HCT116 (cell line): Measurements from ENCODE around the gene PIP5KL1. TPM values are rescaled to one million over a fixed set of nuclear protein-coding genes. Genes with fewer than 3 reads are reported as not detected.

Experiments used
- ATAC-seq: fragments of 200-7000 bp; cut with Tn5 transposase; 2 replicates; pipeline ENCODE4 v1.9.1; 2020; ENCODE audit warnings: mild to moderate bottlenecking, moderate library complexity
- BruUV-seq: library from RNA; stranded (reverse); fragments of 400-500 nt; replicated peaks from 2 replicates; lab custom pipeline; 2021; lab: Mats Ljungman, UMichigan
- CTCF ChIA-PET: fragments of 300-600 bp; sonication (Branson Sonifier 250); formaldehyde crosslinking; loops from one replicate; lab custom pipeline; 2021; ENCODE audit warnings: antibody characterized with exemption; lab: Charles Lee
- POLR2A ChIA-PET: fragments of 300-600, 350-600 bp; sonication (Branson Sonifier 250); formaldehyde crosslinking; loops from one replicate; lab custom pipeline; 2021; ENCODE audit warnings: antibody characterized with exemption; lab: Charles Lee
- RAD21 ChIA-PET, 2 experiments: fragments of 300-600 bp; sonication (Branson Sonifier 250); formaldehyde crosslinking; loops; one replicate each; lab custom pipeline; 2023; ENCODE audit warnings: low total read pairs in 2 of 2; ENCODE audit not compliant: uncharacterized antibody in 2 of 2, unreplicated experiment in 2 of 2, low non-redundant PET in 1 of 2; lab: Charles Lee
- DNase-seq: peaks from one replicate; pipeline ENCODE4 v3.0.0-alpha.2; 2010; ENCODE audit warnings: low read depth, low spot score
- H2AFZ ChIP-seq: fragments of 200-600 bp; shearing (Covaris generic), sonication (generic); 2 replicates; pipeline ENCODE4 v1.6.1; 2017; ENCODE audit warnings: low read depth, mixed run types, mixed read lengths, antibody characterized with exemption, low read length; ENCODE audit not compliant: poor library complexity, severe bottlenecking
- H3K27ac ChIP-seq: 2 replicates; pipeline ENCODE4 v1.5.1; 2012; ENCODE audit warnings: low read depth, low read length
- H3K27me3 ChIP-seq: fragments of 200-600 bp; sonication (generic); 2 replicates; pipeline ENCODE4 v1.6.1; 2016; ENCODE audit warnings: mixed run types, low read length, mixed read lengths; ENCODE audit not compliant: insufficient read depth
- H3K36me3 ChIP-seq, 2 experiments: fragments of 200-500 bp in 1 of 2; fragments of 200-600 bp in 1 of 2; sonication (Bioruptor generic) in 1 of 2; sonication (generic) in 1 of 2; 2 replicates each; pipeline versions ENCODE4 v1.5.1 to v1.6.1; 2014 to 2016; ENCODE audit warnings: low read length in 2 of 2, inconsistent platforms in 1 of 2, mixed read lengths in 1 of 2, mixed run types in 1 of 2; ENCODE audit not compliant: insufficient read depth in 2 of 2, control insufficient read depth in 1 of 2
- H3K4me1 ChIP-seq, 2 experiments: fragments of 200-600 bp in 1 of 2; sonication (generic) in 1 of 2; 2 replicates each; pipeline versions ENCODE4 v1.5.1 to v1.6.1; 2012 to 2017; ENCODE audit warnings: low read length in 2 of 2, inconsistent platforms in 1 of 2, mild to moderate bottlenecking in 1 of 2, mixed read lengths in 1 of 2, mixed run types in 1 of 2, moderate library complexity in 1 of 2; ENCODE audit not compliant: insufficient read depth in 2 of 2, control insufficient read depth in 1 of 2
- H3K4me2 ChIP-seq: fragments of 200-600 bp; sonication (generic); 2 replicates; pipeline ENCODE4 v1.6.1; 2017; ENCODE audit warnings: mixed run types, low read length, mixed read lengths
- H3K4me3 ChIP-seq, 2 experiments: fragments of 200-600 bp in 1 of 2; sonication (generic) in 1 of 2; replicated peaks in 1 of 2; 2 replicates each; pipeline ENCODE4 v1.5.1; 2011 to 2016; ENCODE audit warnings: low read length in 2 of 2, control low read depth in 1 of 2, low read depth in 1 of 2, mild to moderate bottlenecking in 1 of 2, mixed read lengths in 1 of 2, mixed run types in 1 of 2
- H3K79me2 ChIP-seq: fragments of 200-600 bp; sonication (generic); 2 replicates; pipeline ENCODE4 v1.6.1; 2017; ENCODE audit warnings: mild to moderate bottlenecking, mixed run types, low read length, moderate library complexity, mixed read lengths; ENCODE audit not compliant: insufficient read depth
- H3K9ac ChIP-seq: fragments of 200-600 bp; sonication (generic); 2 replicates; pipeline ENCODE4 v1.6.1; 2016; ENCODE audit warnings: low read length, mixed read lengths
- H3K9me2 ChIP-seq: fragments of 200-600 bp; sonication (generic), shearing (Covaris generic); 2 replicates; pipeline ENCODE4 v1.6.1; 2017; ENCODE audit warnings: mixed run types, mild to moderate bottlenecking, moderate library complexity; ENCODE audit not compliant: insufficient read depth
- H3K9me3 ChIP-seq, 2 experiments: fragments of 200-500 bp in 1 of 2; fragments of 200-600 bp in 1 of 2; sonication (Bioruptor generic) in 1 of 2; sonication (generic) in 1 of 2; 2 replicates each; pipeline ENCODE4 v1.6.1; 2014 to 2017; ENCODE audit warnings: low read length in 2 of 2, mixed read lengths in 2 of 2, inconsistent platforms in 1 of 2, low read depth in 1 of 2, mild to moderate bottlenecking in 1 of 2, mixed run types in 1 of 2, moderate library complexity in 1 of 2; ENCODE audit not compliant: control insufficient read depth in 1 of 2, insufficient read depth in 1 of 2
- H4K20me1 ChIP-seq: fragments of 200-600 bp; sonication (generic), shearing (Covaris generic); 2 replicates; pipeline ENCODE4 v1.6.1; 2017; ENCODE audit warnings: mixed run types, mild to moderate bottlenecking, moderate library complexity; ENCODE audit not compliant: insufficient read depth
- CEBPB ChIP-seq: IDR thresholded peaks from 2 replicates; pipeline ENCODE4 v1.6.1; 2012; ENCODE audit warnings: low read depth
- CTCF ChIP-seq, 3 experiments: fragments of 200-600 bp in 1 of 3; sonication (generic) in 1 of 3; IDR thresholded peaks in 2 of 3; conservative IDR thresholded peaks in 1 of 3; 2 replicates each; pipeline ENCODE4 v1.5.1; 2012 to 2017; ENCODE audit warnings: low read depth in 2 of 3, low read length in 2 of 3, antibody characterized with exemption in 1 of 3, borderline replicate concordance in 1 of 3, control low read depth in 1 of 3, mild to moderate bottlenecking in 1 of 3, mixed read lengths in 1 of 3, mixed run types in 1 of 3, moderate library complexity in 1 of 3; ENCODE audit not compliant: insufficient read depth in 1 of 3
- intact Hi-C: fragments of 100-400 bp; cut with micrococcal nuclease; formaldehyde crosslinking; loops from 2 replicates; pipeline ENCODE4 v1.10.0; 2022
- total RNA-seq: library from RNA; stranded (reverse); gene quantifications from one replicate; pipeline ENCODE4 v1.2.1, GENCODE V29; 2021; ENCODE audit not compliant: unreplicated experiment

Gene PIP5KL1
- total RNA-seq, 1 experiment from 2014 or later = 37.6 TPM

GRCh38 chr9:127943731-127944144, 13.2 kb upstream of the PIP5KL1 start:
- RAD21 ChIA-PET = interaction anchor here (0.6 to 2.1 kb wide), 3 partner anchors 91 to 96 kb away, joined by 6 to 11 read pairs (median 10); no protein-coding TSS in a partner anchor

More at GRCh38 chr9:127943731-127944144, 13.2 kb upstream of the PIP5KL1 start:
- Histone ChIP-seq H3K27ac (peak overlapping the region; percentile 41), H4K20me1 (no peaks in the 10 kb centered on the region), H3K4me3 (no peak overlapping the region), H3K79me2 (no peaks in the 10 kb centered on the region), H3K4me1 (peaks cover 10 to 21% of the 10 kb centered on the region in 2 experiments), H3K27me3 (no peaks in the 10 kb centered on the region), H3K9ac (no peak overlapping the region), H2AFZ (no peak overlapping the region), H3K36me3 (peaks cover 0 to 9% of the 10 kb centered on the region in 2 experiments; a peak in 2 of 4 replicates), H3K9me3 (no peaks in the 10 kb centered on the region), H3K4me2 (no peak overlapping the region), H3K9me2 (no peaks in the 10 kb centered on the region)
- CTCF ChIA-PET = interaction anchor here (0.6 to 3.0 kb wide), 23 partner anchors 9 to 182 kb away, joined by 3 to 40 read pairs (median 4); partner anchors contain the start of genes NAIF1, PIP5KL1 and SLC25A25
- BruUV-seq = no TSS peak
- POLR2A ChIA-PET = no interaction called here
- DNase-seq (peak; percentile 51), ATAC-seq (peak; percentile 91)
- no peak for TF ChIP-seq CEBPB
- TF ChIP-seq CTCF (IDR thresholded peaks at IDR 0.05 in 2 of 3, conservative IDR thresholded peaks at IDR 0.05 in 1 of 3; ENCODE audit: borderline replicate concordance in 1 of 3, insufficient read depth in 1 of 3, low read depth in 2 of 3, low read length in 2 of 3) = peak in 2 of 3 experiments; percentile 93 to 95; a peak in 4 of 6 replicates
- intact Hi-C loops = loop anchor here (1.0 to 2.0 kb wide), 3 partner anchors 92 to 174 kb away; no protein-coding TSS in a partner anchor
